HG03575 (cell line): ENCODE data around the gene MTA2.

Source experiments
- ATAC-seq: cut with Tn5 transposase; IDR thresholded peaks from one replicate; pipeline ENCODE4 v1.9.1; 2021; ENCODE audit not compliant: unreplicated experiment, insufficient number of reproducible peaks, low FRiP score; ENCODE audit errors: extremely low read depth

MTA2 gene

DNA sequence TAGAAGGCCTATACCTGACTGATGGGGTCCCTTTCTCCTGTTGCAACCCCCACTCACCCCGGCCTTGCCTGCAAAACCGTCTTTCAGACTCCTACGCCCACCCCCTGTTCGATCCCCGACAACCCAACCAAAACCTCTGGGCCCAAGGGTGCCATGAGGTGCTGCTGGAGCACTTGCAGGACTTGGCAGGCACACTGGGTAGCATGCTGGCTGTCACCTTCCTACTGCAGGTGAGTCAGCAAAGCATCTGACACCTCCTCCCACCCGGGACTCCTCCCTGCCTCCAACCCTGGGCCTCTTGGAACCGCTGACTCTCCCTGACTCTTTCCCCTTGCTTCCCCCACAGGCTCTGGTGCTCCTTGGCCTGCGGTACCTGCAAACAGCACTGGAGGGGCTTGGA is 12.6 kb upstream of the MTA2 start:
- no peak for ATAC-seq

- no peak for ATAC-seq
These were observed 11.7 kb upstream of the MTA2 start for GRCh38 chr11:62613291-62613778.

DNA sequence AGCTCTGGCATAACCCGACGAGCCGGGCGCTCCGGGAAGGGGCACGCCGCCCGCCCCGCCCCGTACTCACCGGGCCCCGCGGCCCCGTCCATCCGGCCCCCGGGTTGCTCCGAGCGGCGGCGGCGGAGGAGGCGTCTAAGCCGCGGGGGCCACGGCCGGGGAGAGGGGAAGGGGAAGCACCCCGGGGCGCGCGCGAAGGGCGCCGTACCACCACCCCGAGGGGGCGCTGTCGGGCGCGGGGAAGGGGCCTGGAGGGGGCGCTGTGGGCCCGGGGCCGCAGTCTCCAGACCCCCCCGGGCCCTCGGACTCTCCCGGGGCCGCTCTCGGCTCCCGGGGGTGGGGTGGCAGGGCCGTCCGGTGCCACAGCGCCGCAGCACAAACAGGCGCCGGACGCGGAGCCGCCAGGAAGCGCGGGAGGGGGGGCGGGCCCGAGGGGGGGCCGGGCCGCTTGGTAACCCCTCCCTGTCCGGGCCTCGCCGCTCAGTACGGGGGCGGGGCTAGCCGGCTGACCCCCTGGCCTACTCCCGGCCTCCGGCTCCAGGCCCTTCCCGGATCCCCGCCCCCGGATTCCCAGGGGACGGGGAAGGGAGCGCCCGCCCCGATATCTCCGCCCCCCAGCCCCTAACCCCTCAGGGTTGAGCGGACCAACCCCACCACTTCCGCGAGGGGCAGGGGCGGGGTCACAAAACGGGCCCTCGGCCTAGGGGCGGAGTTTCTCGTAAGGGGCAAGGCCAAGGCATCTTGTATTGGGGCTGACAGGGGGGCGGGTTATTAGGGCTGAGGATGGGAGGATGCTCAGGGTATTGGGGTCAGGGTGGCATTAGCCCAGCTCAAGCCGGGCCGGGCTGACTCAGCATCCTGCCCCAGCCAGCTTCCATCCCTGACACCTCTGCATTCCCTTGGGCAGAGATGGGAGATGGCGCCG is 11.0 kb upstream of the MTA2 start, which contains the start of the genes EML3 and ROM1:
Gene EML3 (minus strand): TSS at position 410 of the 925 bp plus-strand sequence. CDS start 318 bp downstream, at position 92.
Gene ROM1 (plus strand): TSS at position 892 of the 925 bp plus-strand sequence. CDS start 25 bp downstream, at position 917.
- ATAC-seq = no peak

- ATAC-seq = no peak
These were observed 10.2 kb upstream of the MTA2 start for GRCh38 chr11:62611705-62612365.

DNA sequence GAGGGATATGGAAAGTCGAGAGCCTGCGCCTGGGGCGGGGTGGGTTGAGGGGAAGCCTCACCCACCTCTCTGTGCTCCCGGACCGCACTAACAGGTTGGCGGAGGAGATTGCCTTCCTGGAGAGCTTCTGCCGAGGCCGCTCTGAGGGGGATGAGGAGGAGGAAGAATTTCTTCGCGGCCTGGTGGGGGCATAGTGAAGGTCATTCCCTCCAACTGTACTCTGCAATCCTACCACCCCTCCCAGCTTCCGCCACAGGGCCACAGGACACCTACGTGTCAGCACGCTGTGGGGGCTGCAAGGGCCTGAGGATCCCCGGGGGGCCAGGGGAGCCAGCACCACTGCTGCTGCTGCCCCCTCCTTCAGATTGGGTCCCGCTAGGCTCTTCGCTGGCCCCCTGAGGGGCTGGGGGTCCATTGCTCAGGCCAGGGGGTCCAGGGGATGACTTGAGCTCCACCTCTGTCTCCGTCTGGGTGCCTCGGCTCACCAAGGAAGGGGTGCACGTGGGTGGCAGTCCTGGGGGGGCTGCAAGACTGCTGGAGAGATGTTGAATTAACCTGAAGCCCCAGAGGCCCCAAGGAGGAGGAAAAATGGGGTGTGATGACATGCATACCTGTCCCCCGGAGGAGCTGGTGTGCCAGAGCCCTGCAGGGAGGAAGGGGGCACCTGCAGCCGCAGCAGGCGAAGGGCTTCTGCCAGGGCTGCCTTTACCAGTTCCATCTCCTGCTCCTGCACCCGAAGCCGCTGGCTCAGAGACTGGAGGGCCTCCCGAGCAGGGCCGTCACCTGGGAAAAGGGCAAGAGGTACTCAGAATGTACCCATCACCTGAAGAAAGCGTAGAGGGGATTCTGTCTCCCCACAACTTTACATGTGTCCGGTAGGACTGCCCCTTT is 9.4 kb upstream of the MTA2 start:
- no peak for ATAC-seq

DNA sequence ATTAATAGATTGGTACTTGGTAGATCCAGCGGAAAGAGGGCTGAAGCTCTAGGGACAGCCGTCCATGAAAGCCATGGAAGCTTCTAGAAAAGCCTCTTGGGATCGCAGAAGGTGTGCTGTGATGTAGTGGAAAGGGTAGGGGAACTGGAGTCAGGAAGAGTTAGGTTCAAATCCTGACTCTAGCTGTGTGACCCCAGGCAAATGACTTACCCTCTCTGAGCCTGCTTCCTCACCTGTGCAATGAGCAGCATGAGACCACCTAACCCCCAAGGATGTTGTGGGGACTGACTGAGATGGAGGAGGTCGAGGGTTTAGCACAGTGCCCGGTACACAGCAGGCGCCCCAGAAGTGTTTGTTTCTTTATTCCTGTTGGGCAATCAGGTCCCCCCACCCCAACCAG is 8.7 kb upstream of the MTA2 start:
- no peak for ATAC-seq

- ATAC-seq = no peak
These were observed 7.1 kb upstream of the MTA2 start for GRCh38 chr11:62608776-62609175.

DNA sequence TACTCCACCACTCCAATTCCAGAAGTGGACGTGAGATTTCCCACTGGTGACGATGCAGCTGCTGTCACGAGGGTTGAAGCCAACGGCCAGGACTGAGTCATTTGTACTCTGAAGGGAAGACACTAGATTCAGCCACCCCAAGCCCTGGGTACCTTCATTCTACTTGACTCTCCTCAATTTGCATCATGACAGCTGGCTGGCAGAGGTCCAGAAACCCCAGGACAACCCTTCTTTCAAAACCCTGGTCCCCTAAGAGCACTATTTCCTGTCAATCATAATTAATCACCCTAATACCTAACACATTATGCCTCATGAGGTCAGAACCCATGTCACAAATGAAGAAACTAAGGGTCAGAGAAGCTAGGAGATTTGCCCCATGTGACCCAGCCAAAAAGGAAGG is 6.0 kb upstream of the MTA2 start:
- no peak for ATAC-seq

DNA sequence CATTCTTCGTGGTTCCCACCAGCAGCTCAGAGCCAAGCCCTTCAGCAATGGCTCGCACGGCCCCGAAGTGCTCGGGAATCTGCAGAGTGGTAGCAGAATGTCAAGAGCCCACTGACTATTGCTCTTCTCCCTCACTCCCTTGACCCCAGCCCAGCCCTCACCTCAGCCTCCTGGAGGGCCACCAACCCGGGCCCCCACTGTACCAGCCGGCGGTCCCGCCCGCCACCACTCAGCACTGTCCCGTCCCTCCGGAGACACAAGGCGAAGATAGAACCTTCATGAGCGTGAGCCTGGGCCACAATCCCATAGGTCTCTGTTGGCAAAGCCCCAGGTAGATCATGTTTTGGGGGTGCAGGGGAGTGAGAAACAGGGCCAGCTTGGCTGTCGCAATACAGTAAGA is 4.2 kb upstream of the MTA2 start:
- no peak for ATAC-seq

DNA sequence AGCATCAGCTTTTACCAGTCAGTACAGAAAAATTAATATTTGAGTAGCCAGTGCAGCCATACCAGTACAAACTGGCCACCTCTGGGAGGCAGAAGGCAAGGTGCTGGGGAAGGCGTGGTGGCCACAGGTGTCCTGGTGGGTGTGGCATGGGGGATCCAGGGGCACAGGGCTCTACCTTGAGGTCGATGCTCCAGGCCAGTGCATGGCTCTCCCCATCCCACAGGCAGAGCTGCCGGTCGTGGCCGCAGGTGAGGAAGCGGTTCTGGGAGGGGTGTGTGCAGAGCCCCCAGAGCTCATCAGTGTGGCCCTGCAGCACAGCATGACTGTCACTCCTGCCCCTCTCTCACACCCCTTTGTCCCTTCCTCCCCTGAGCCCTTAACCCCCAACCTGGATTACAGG is 3.8 kb upstream of the MTA2 start:
- ATAC-seq = no peak

GRCh38 chr11:62604460-62605120 is 2.9 kb upstream of the MTA2 start:
- no peak for ATAC-seq

DNA sequence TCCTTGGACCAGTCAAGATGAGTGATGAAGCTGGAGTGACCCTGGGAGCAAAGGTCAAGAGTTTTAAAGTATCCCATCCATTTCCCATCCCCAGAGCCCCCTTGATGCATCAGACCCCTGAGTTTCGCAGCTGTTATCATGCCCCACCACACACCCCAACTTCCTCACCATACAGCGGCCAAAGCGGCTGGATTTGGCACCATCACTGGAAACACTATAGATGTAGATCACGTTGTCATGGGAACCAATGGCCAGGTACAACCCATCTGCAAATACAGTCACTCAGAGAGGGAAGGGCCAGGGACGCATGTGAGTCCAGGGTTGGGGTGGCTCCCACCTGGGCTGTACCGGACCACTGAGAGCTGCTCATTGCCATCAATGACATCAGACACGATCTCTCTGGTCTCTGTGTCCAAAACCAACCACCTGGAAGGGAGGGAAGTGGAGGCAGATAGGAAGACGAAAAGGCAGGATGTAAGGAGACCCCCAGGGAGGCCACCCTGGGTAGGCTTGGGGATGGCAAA is 2.2 kb upstream of the MTA2 start:
- no peak for ATAC-seq

- ATAC-seq = no peak
These were observed 1.4 kb upstream of the MTA2 start for GRCh38 chr11:62603072-62603408.

GRCh38 chr11:62602141-62603071 is 741 bp upstream of the MTA2 start:
- ATAC-seq = no peak

DNA sequence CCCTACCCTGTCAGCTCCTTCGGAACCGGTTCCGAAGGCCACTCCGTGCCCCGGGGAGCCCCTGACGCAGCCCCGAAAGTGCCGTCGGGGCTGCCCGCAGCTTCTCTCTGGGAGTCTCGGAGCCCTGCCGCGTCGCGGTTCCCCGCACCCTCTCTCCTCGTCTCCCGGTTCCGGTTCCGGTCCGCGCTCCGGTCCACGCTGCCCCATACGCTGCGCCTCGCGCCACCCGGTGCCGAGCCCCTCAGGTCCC is 618 bp downstream of the MTA2 start:
- ATAC-seq = no peak

DNA sequence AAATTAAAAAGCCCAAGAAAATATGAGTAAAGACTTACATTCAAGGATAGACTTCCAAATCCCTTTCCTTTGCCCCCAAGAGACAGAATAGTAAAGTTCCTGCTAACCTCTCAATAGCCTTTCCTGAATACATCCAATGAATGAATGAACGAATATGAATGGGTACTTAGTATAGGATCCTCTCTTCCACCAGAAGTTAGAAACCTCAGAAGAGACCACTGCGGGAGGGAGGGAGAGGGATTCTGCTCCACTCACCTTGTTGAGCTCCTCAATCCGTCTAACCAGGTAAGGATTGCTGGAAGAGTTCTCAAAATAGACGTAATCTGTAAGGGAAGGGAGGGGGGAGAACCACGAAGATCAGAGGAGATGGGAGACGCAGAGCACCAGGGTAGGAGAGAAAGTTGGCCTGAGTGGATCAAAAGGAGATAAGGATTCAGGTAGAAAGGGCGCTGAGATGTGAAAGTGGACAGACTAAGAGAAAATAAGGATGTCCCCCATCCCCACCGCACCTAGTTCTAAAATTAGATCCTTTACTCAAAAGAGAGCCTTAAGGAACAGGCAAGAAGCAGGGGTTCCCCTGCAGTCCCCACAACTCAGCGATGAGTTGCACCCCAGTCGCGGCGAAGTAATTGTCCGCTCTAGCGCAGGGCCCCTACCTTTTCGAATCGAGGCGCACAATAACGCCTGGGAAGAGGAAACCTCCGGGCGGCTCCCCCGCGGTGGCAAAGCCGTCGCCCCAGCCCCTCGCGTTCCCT is 1.1 kb downstream of the MTA2 start:
- no peak for ATAC-seq

- ATAC-seq = no peak
These were observed 1.8 kb downstream of the MTA2 start for GRCh38 chr11:62599901-62600300.
